Brain pericyte (primary cell): Measurements from ENCODE around the gene INF2.
"Not testable (repeated sequence)": the region's sequence is repeated elsewhere in the genome, so short reads cannot be mapped to it uniquely, and the experiment has no call there.

Source experiments
- DNase-seq: peaks from one replicate; pipeline ENCODE4 v3.0.0-alpha.2; 2012; ENCODE audit warnings: low read depth, low spot score

Gene INF2

GRCh38 chr14:104689109-104689880, at the start of gene INF2:
Gene INF2 (plus strand): TSS chr14:104689618. CDS start chr14:104701366, 11,748 bp downstream.
- no peak for DNase-seq

GRCh38 chr14:104639885-104640548, 49.4 kb upstream of the INF2 start:
- no peak for DNase-seq

GRCh38 chr14:104640681-104641080, 48.7 kb upstream of the INF2 start:
- DNase-seq, result no peak

GRCh38 chr14:104641753-104642539, 47.5 kb upstream of the INF2 start:
- DNase-seq, result no peak

GRCh38 chr14:104642540-104642868, 46.9 kb upstream of the INF2 start:
- no peak for DNase-seq

GRCh38 chr14:104643306-104643705, 46.1 kb upstream of the INF2 start:
- no peak for DNase-seq

GRCh38 chr14:104644091-104644635, 45.3 kb upstream of the INF2 start:
- no peak for DNase-seq

GRCh38 chr14:104644656-104645378, 44.6 kb upstream of the INF2 start:
- DNase-seq, result no peak

GRCh38 chr14:104647467-104648043, 41.9 kb upstream of the INF2 start:
- no peak for DNase-seq

GRCh38 chr14:104650057-104650980, 39.1 kb upstream of the INF2 start:
- DNase-seq, result no peak

- DNase-seq, result no peak
These were observed 38.2 kb upstream of the INF2 start for GRCh38 chr14:104650981-104651875.

GRCh38 chr14:104651876-104652260, 37.5 kb upstream of the INF2 start:
- no peak for DNase-seq

- DNase-seq, result no peak
These were observed 37.0 kb upstream of the INF2 start for GRCh38 chr14:104652386-104652785.

GRCh38 chr14:104653130-104653920, 36.1 kb upstream of the INF2 start:
- not testable (repeated sequence) for DNase-seq

- no peak for DNase-seq
These were observed 35.3 kb upstream of the INF2 start for GRCh38 chr14:104654119-104654518.

GRCh38 chr14:104655128-104655848, 34.1 kb upstream of the INF2 start:
- DNase-seq, result no peak

GRCh38 chr14:104656014-104656714, 33.3 kb upstream of the INF2 start:
- no peak for DNase-seq
